ENCODE measurements around the gene BMPR1B.

Gene BMPR1B

GRCh38 chr4:94757192-94758140, at the start of gene BMPR1B:
TSS of gene BMPR1B (plus strand) at chr4:94757955. CDS start at chr4:95104425, 346,470 bp downstream.
- no peak for DNase-seq

- DNase-seq: no peak
Observed at GRCh38 chr4:94711635-94712034, 46.1 kb upstream of the BMPR1B start.

GRCh38 chr4:94714365-94715160, 43.2 kb upstream of the BMPR1B start:
- DNase-seq: no peak

- no peak for DNase-seq
Observed at GRCh38 chr4:94715726-94716125, 42.0 kb upstream of the BMPR1B start.

GRCh38 chr4:94721310-94721709, 36.4 kb upstream of the BMPR1B start:
- DNase-seq: no peak

GRCh38 chr4:94722270-94722669, 35.5 kb upstream of the BMPR1B start:
- no peak for DNase-seq

- peak; percentile 8 for DNase-seq
Observed at GRCh38 chr4:94722748-94723147, 35.0 kb upstream of the BMPR1B start.

- DNase-seq: no peak
Observed at GRCh38 chr4:94724016-94724790, 33.6 kb upstream of the BMPR1B start.

- DNase-seq: no peak
Observed at GRCh38 chr4:94726524-94727123, 31.1 kb upstream of the BMPR1B start.

- no peak for DNase-seq
Observed at GRCh38 chr4:94728056-94728766, 29.5 kb upstream of the BMPR1B start.

- no peak for DNase-seq
Observed at GRCh38 chr4:94732358-94732698, 25.4 kb upstream of the BMPR1B start.

- DNase-seq: no peak
Observed at GRCh38 chr4:94739741-94740140, 18.0 kb upstream of the BMPR1B start.

- DNase-seq: no peak
Observed at GRCh38 chr4:94741304-94741703, 16.5 kb upstream of the BMPR1B start.

- DNase-seq: no peak
Observed at GRCh38 chr4:94743838-94744237, 13.9 kb upstream of the BMPR1B start.

GRCh38 chr4:94744850-94745249, 12.9 kb upstream of the BMPR1B start:
- DNase-seq: no peak

- no peak for DNase-seq
Observed at GRCh38 chr4:94746746-94747145, 11.0 kb upstream of the BMPR1B start.

GRCh38 chr4:94758141-94758699, 465 bp downstream of the BMPR1B start:
- DNase-seq: no peak

GRCh38 chr4:94758700-94759399, 1.1 kb downstream of the BMPR1B start:
- no peak for DNase-seq

GRCh38 chr4:94759767-94760211, 2.0 kb downstream of the BMPR1B start:
- DNase-seq: no peak

- DNase-seq: no peak
Observed at GRCh38 chr4:94762326-94762725, 4.6 kb downstream of the BMPR1B start.

GRCh38 chr4:94763005-94763404, 5.2 kb downstream of the BMPR1B start:
- no peak for DNase-seq

All from NCI-H2029 treated with DMSO at 0.1 percent for 48 hours (cell line).